OCI-LY7 (cell line): ENCODE measurements around the gene NDUFS3. TPM values are rescaled to one million over a fixed set of nuclear protein-coding genes. Genes with fewer than 3 reads are reported as not detected.

Experiments
- BruUV-seq: library from RNA; stranded (reverse); fragments of 400-500 nt; replicated peaks from 2 replicates; lab custom pipeline; 2021; lab: Mats Ljungman, UMichigan
- CTCF ChIA-PET: fragments of 300-600 bp; sonication (Branson Sonifier 250); formaldehyde crosslinking; loops from one replicate; lab custom pipeline; 2022; ENCODE audit warnings: antibody characterized with exemption; ENCODE audit not compliant: unreplicated experiment; lab: Charles Lee
- POLR2A ChIA-PET: fragments of 300-600 bp; sonication (Branson Sonifier 250); formaldehyde crosslinking; loops from one replicate; lab custom pipeline; 2022; ENCODE audit warnings: antibody characterized with exemption; lab: Charles Lee
- DNase-seq: peaks from one replicate; pipeline ENCODE4 v3.0.0-alpha.2; 2015; ENCODE audit warnings: low spot score
- H2AFZ ChIP-seq: fragments of 200-600 bp; sonication (generic), shearing (Covaris generic); 2 replicates; pipeline ENCODE4 v1.6.1; 2014; ENCODE audit warnings: mild to moderate bottlenecking, antibody characterized with exemption, low read length, moderate library complexity
- H3K27ac ChIP-seq: fragments of 200-600 bp; sonication (generic); 2 replicates; pipeline ENCODE4 v1.5.1; 2014; ENCODE audit warnings: mixed run types, low read depth, mild to moderate bottlenecking, moderate library complexity, low read length, inconsistent platforms; ENCODE audit not compliant: poor library complexity, severe bottlenecking
- H3K36me3 ChIP-seq: fragments of 200-600 bp; sonication (generic); 2 replicates; pipeline ENCODE4 v1.6.1; 2014; ENCODE audit warnings: mild to moderate bottlenecking, antibody characterized with exemption, low read length, moderate library complexity, mixed read lengths; ENCODE audit not compliant: insufficient read depth
- H3K4me1 ChIP-seq: fragments of 200-600 bp; sonication (generic); 2 replicates; pipeline ENCODE4 v1.5.1; 2014; ENCODE audit warnings: mild to moderate bottlenecking, low read length; ENCODE audit not compliant: insufficient read depth, poor library complexity, severe bottlenecking
- H3K4me2 ChIP-seq: fragments of 200-600 bp; sonication (generic); 2 replicates; pipeline ENCODE4 v1.6.1; 2014; ENCODE audit warnings: mild to moderate bottlenecking, low read length
- H3K4me3 ChIP-seq: fragments of 200-600 bp; sonication (generic); 2 replicates; pipeline ENCODE4 v1.5.1; 2014; ENCODE audit warnings: mild to moderate bottlenecking, low read depth, low read length; ENCODE audit not compliant: poor library complexity, severe bottlenecking
- H3K79me2 ChIP-seq: fragments of 200-600 bp; sonication (generic); 2 replicates; pipeline ENCODE4 v1.6.1; 2016; ENCODE audit warnings: low read depth, mild to moderate bottlenecking, low read length, moderate library complexity, mixed read lengths; ENCODE audit not compliant: insufficient read depth
- H3K9me2 ChIP-seq: fragments of 200-600 bp; sonication (generic); 2 replicates; pipeline ENCODE4 v1.6.1; 2016; ENCODE audit warnings: mild to moderate bottlenecking, low read length, mixed read lengths; ENCODE audit not compliant: insufficient read depth
- H3K9me3 ChIP-seq: fragments of 200-600 bp; sonication (generic); 2 replicates; pipeline ENCODE4 v1.6.1; 2014; ENCODE audit warnings: mild to moderate bottlenecking, mixed run types, low read length, mixed read lengths
- H4K20me1 ChIP-seq: fragments of 200-600 bp; sonication (generic); 2 replicates; pipeline ENCODE4 v1.6.1; 2014; ENCODE audit warnings: mild to moderate bottlenecking, antibody characterized with exemption, low read length, moderate library complexity, mixed read lengths; ENCODE audit not compliant: insufficient read depth
- EZH2phosphoT487 ChIP-seq: fragments of 200-600 bp; sonication (generic); IDR thresholded peaks from 2 replicates; pipeline ENCODE4 v1.6.1; 2018; ENCODE audit warnings: low read depth, borderline replicate concordance, mild to moderate bottlenecking, mixed run types, antibody characterized with exemption, low read length, moderate library complexity, mixed read lengths
- intact Hi-C: fragments of 100-400 bp; cut with micrococcal nuclease; formaldehyde crosslinking; loops from one replicate; pipeline ENCODE4 v1.10.0; 2022; ENCODE audit not compliant: unreplicated experiment
- total RNA-seq, 2 experiments: library from RNA; depleted of rRNA in 1 of 2; stranded (reverse); fragments of >200 nt in 1 of 2; shearing (Covaris generic) in 1 of 2; gene quantifications; 2 replicates each; pipeline ENCODE4 v1.2.3, GENCODE V29; 2014 to 2022
- TF ChIP-seq, protein P1 (sequence below): fragments of 200-600 bp; sonication (generic); conservative IDR thresholded peaks from 2 replicates; pipeline ENCODE4 v1.5.1; 2014; ENCODE audit warnings: mild to moderate bottlenecking, antibody characterized with exemption, low read length, moderate library complexity, mixed read lengths

Gene NDUFS3
- total RNA-seq, 2 experiments from 2014 or later: 73.9 to 135 TPM

DNA sequence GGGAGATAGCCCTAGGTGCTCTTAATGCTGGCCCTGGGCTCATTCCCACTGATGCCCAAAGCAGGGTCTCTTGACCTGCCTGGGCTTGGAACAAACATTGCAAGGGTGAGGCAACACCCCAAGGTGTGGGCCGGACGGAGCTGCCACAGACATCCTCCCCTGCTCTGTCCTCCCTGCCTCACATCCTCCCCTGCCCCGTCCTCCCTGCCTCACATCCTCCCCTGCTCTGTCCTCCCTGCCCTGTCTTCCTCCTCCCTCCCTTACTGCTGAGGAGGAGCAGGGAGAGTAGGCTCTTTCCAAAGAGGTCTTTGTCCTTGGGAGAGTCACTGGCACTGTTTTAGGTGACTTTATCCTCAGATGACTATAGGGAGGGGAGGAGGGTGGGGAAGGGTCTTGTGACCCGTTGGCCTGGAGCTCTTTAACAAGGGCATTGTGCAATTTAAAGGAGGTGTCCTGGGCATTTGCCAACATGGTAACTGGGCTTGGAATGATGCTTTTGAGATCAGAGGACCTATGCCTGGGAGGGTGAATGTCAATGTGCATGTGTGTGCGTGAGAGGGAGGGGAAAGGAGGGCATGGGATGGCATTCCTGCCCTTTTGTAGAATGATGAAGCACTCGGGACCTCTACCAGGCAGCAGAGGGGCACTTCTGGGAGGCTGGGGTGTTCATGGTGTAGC is 8.3 kb downstream of the NDUFS3 start:
- POLR2A ChIA-PET: interaction anchor here (0.6 kb wide), 2 partner anchors 9 to 234 kb away, joined by 3 to 6 read pairs; no protein-coding TSS in a partner anchor
- H3K9me2 ChIP-seq: no peaks in the 10 kb centered on the region

DNA sequence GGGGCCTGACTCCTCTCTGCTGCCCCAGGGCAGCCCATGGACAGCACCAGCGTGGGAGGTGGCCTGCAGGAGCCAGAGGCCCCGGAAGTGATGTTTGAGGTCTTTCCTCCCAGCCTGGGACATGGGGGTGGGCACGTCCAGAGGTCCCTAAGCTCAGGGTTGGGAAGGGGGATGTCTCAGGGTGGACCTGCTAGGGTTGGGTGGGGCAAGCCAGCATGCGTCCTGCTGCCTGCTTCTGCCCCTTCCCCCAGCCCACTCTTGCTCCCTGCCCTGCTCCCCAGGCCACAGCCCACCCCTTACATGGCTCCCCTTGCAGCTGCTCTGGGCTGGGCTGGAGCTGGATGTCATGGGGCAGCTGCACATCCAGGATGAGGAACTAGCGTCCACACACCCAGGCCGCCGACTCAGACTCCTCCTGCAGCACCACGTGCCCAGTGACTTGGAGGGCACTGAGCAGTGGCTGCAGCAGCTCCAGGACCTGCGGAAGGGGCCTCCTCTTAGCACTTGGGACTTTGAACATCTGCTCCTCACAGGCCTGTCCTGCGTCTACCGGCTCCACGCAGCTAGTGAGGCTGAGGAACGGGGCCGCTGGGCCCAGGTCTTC is 9.0 kb downstream of the NDUFS3 start:
- ChIA-PET CTCF (no interaction called here), POLR2A (no interaction called here)
- H3K4me3 ChIP-seq: no peak overlapping the region
- H3K27ac ChIP-seq: no peak overlapping the region
- no peaks in the 10 kb centered on the region for H3K9me3 ChIP-seq
- intact Hi-C loops: no loop called here
- H4K20me1 ChIP-seq: no peaks in the 10 kb centered on the region
- H3K36me3 ChIP-seq: peaks cover 35% of the 10 kb centered on the region
- H3K4me2 ChIP-seq: no peak overlapping the region
- no peaks in the 10 kb centered on the region for H3K79me2 ChIP-seq
- peaks cover 6% of the 10 kb centered on the region for H3K4me1 ChIP-seq
- H2AFZ ChIP-seq: no peak overlapping the region
- no peaks in the 10 kb centered on the region for H3K9me2 ChIP-seq
- no peak for DNase-seq
- TF ChIP-seq, protein P1, sequence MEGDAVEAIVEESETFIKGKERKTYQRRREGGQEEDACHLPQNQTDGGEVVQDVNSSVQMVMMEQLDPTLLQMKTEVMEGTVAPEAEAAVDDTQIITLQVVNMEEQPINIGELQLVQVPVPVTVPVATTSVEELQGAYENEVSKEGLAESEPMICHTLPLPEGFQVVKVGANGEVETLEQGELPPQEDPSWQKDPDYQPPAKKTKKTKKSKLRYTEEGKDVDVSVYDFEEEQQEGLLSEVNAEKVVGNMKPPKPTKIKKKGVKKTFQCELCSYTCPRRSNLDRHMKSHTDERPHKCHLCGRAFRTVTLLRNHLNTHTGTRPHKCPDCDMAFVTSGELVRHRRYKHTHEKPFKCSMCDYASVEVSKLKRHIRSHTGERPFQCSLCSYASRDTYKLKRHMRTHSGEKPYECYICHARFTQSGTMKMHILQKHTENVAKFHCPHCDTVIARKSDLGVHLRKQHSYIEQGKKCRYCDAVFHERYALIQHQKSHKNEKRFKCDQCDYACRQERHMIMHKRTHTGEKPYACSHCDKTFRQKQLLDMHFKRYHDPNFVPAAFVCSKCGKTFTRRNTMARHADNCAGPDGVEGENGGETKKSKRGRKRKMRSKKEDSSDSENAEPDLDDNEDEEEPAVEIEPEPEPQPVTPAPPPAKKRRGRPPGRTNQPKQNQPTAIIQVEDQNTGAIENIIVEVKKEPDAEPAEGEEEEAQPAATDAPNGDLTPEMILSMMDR: no peak
- no peak for TF ChIP-seq EZH2phosphoT487
- no TSS peak for BruUV-seq

More for the DNA sequence above, 8.3 kb downstream of the NDUFS3 start:
- intact Hi-C loops: no loop called here
- H3K4me3 ChIP-seq: no peak overlapping the region
- peaks cover 6% of the 10 kb centered on the region for H3K4me1 ChIP-seq
- no peaks in the 10 kb centered on the region for H3K79me2 ChIP-seq
- TF ChIP-seq, protein P1: no peak
- no peak for TF ChIP-seq EZH2phosphoT487
- CTCF ChIA-PET: no interaction called here
- no peak overlapping the region for H3K4me2 ChIP-seq
- no peak overlapping the region for H3K27ac ChIP-seq
- H3K36me3 ChIP-seq: peaks cover 42% of the 10 kb centered on the region
- no peaks in the 10 kb centered on the region for H3K9me3 ChIP-seq
- no peak overlapping the region for H2AFZ ChIP-seq
- BruUV-seq: no TSS peak
- no peak for DNase-seq
- H4K20me1 ChIP-seq: no peaks in the 10 kb centered on the region

DNA sequence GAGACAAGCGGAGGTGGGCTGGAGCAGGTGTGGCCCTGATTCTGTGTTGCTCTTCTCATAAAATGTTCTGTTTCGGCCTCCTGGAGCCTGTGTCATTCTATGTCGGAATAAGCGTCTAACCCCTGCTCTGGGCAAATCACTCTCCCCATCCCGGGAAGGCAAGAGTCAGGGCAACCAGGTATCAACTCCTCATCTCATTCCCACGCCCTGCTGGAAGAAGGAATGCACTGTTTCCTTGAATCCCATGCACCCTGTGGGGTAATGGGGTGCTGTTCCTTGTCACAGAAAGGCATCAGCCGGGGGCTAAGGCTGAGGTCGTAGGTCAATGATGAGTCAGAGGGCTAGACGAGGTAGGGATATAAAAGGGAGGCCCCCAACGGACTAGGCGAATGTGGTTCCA is 10.2 kb downstream of the NDUFS3 start:
- H3K79me2 ChIP-seq: no peaks in the 10 kb centered on the region
- H3K4me1 ChIP-seq: peaks cover 6% of the 10 kb centered on the region
- no peaks in the 10 kb centered on the region for H3K9me2 ChIP-seq
- no peak overlapping the region for H3K4me3 ChIP-seq
- no peaks in the 10 kb centered on the region for H4K20me1 ChIP-seq
- intact Hi-C loops: no loop called here
- BruUV-seq: no TSS peak
- no peak overlapping the region for H3K27ac ChIP-seq
- no peaks in the 10 kb centered on the region for H3K9me3 ChIP-seq
- POLR2A ChIA-PET: no interaction called here
- no peak for TF ChIP-seq EZH2phosphoT487
- TF ChIP-seq, protein P1: no peak
- peaks cover 23% of the 10 kb centered on the region for H3K36me3 ChIP-seq
- no peak overlapping the region for H3K4me2 ChIP-seq
- CTCF ChIA-PET: interaction anchor here (0.6 kb wide), 1 partner anchor 99 kb away, joined by 3 read pairs; no protein-coding TSS in a partner anchor
- H2AFZ ChIP-seq: no peak overlapping the region
- DNase-seq: no peak
